GM19467 (cell line): ENCODE measurements around the gene GLDN.
A peak's percentile ranks its signal among the peaks of the same experiment; 100 is the strongest.

Experiments used
- ATAC-seq: cut with Tn5 transposase; IDR thresholded peaks from one replicate; pipeline ENCODE4 v1.9.1; 2021; ENCODE audit warnings: mild to moderate bottlenecking, moderate library complexity; ENCODE audit not compliant: unreplicated experiment

Gene GLDN

GRCh38 chr15:51322621-51323296, 18.7 kb upstream of the GLDN start:
- ATAC-seq = no peak

GRCh38 chr15:51323749-51324148, 17.7 kb upstream of the GLDN start:
- ATAC-seq = no peak

- ATAC-seq = no peak
These were observed 16.3 kb upstream of the GLDN start for GRCh38 chr15:51325167-51325566.

GRCh38 chr15:51327081-51327480, 14.4 kb upstream of the GLDN start:
- ATAC-seq = no peak

GRCh38 chr15:51328926-51329325, 12.5 kb upstream of the GLDN start:
- no peak for ATAC-seq

- no peak for ATAC-seq
These were observed 10.3 kb upstream of the GLDN start for GRCh38 chr15:51331141-51331540.

- no peak for ATAC-seq
These were observed 9.0 kb upstream of the GLDN start for GRCh38 chr15:51332206-51333147.

- no peak for ATAC-seq
These were observed 7.9 kb upstream of the GLDN start for GRCh38 chr15:51333571-51333970.

- ATAC-seq = no peak
These were observed 7.4 kb upstream of the GLDN start for GRCh38 chr15:51334011-51334451.

- peak; percentile 13 for ATAC-seq
These were observed 6.4 kb upstream of the GLDN start for GRCh38 chr15:51335087-51335486.

- peak; percentile 70 for ATAC-seq
These were observed 5.7 kb upstream of the GLDN start for GRCh38 chr15:51335538-51336410.

- no peak for ATAC-seq
These were observed 3.0 kb upstream of the GLDN start, which contains the start of gene CYP19A1 for GRCh38 chr15:51338496-51338895. CYP19A1 (minus strand) TSS chr15:51338596; CDS start chr15:51242912, 95,684 bp downstream.

GRCh38 chr15:51342227-51342999, 958 bp downstream of the GLDN start:
- ATAC-seq = no peak

GRCh38 chr15:51343466-51343865, 2.0 kb downstream of the GLDN start:
- no peak for ATAC-seq

GRCh38 chr15:51346136-51346535, 4.7 kb downstream of the GLDN start:
- ATAC-seq = no peak

- peak; percentile 88 for ATAC-seq
These were observed 7.2 kb downstream of the GLDN start for GRCh38 chr15:51348688-51349087.

- ATAC-seq = no peak
These were observed 7.8 kb downstream of the GLDN start for GRCh38 chr15:51349156-51349844.

GRCh38 chr15:51350723-51351122, 9.3 kb downstream of the GLDN start:
- no peak for ATAC-seq

- ATAC-seq = no peak
These were observed 12.5 kb downstream of the GLDN start for GRCh38 chr15:51353976-51354375.

- ATAC-seq = no peak
These were observed 13.6 kb downstream of the GLDN start for GRCh38 chr15:51355096-51355495.
